HG03108 (cell line): ENCODE results near the gene WDFY2.

Experiments
- ATAC-seq: cut with Tn5 transposase; IDR thresholded peaks from one replicate; pipeline ENCODE4 v1.9.1; 2021; ENCODE audit warnings: moderate library complexity; ENCODE audit not compliant: unreplicated experiment

WDFY2 gene

GRCh38 chr13:51811920-51812451 is 227.7 kb downstream of the WDFY2 start:
- ATAC-seq, result peak; percentile 33

DNA sequence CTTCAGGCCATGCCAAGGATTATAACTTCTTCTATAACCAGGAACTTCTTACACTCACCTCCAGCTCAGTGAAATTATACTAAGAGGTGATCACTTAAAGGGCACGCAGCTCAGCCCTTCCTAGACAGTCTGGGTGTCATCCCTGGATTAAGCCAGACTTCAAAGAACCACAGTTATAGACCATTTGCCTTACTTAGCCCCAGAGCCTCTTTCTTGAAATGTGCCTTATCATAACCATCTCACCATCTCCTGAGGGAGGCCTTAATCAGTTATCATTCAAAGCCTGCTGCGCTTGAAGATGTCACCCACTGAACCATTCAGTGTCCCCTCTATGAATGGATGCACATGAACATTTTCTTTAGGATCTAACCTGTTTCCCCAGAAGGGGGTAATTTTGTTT is 229.8 kb downstream of the WDFY2 start:
- no peak for ATAC-seq

- ATAC-seq, result peak; percentile 47
These were observed 230.8 kb downstream of the WDFY2 start for GRCh38 chr13:51814825-51815650.

DNA sequence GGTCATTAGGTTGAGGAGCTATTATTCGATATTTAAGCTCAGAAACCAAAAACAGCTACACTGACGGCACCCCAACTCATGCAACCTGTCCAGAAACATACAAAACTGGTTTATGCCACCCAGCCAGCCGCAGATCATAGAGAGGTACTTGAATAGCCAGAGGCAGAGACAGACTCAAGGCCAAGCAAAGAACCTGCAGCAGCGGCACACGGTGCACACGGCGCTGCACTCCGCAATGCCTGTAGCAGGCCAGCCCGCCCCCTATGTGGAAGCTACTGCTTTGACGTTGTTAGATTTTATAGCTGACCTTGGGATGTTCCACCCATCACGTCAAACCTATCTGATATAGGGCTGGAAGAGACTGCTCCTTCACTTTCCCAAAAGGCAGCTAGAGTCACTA is 231.6 kb downstream of the WDFY2 start:
- no peak for ATAC-seq

GRCh38 chr13:51816604-51817249 is 232.5 kb downstream of the WDFY2 start:
- no peak for ATAC-seq
